HepG2 (cell line): Measurements from ENCODE around the gene IPPK. TPM values are rescaled to one million over a fixed set of nuclear protein-coding genes. Genes with fewer than 3 reads are reported as not detected.

Source experiments
- ATAC-seq: fragments of 200-7000 bp; cut with Tn5 transposase; 3 replicates; pipeline ENCODE4 v1.9.1; 2020; ENCODE audit warnings: mild to moderate bottlenecking, moderate library complexity
- BruUV-seq: library from RNA; stranded (reverse); fragments of 400-500 nt; replicated peaks from 2 replicates; lab custom pipeline; 2021; lab: Mats Ljungman, UMichigan
- CTCF ChIA-PET: fragments of 300-600 bp; formaldehyde crosslinking; extraction: SDS; loops from one replicate; lab custom pipeline; 2021; ENCODE audit warnings: low total read pairs, inconsistent platforms, low intra/inter-chr PET ratio; lab: Yijun Ruan, JAX
- POLR2A ChIA-PET: fragments of 350-600 bp; sonication (Branson Sonifier 250); formaldehyde crosslinking; loops from one replicate; lab custom pipeline; 2020; ENCODE audit warnings: antibody characterized with exemption, inconsistent platforms; lab: Yijun Ruan, JAX
- DNase-seq: peaks from one replicate; pipeline ENCODE4 v3.0.0-alpha.2; 2015; ENCODE audit warnings: low spot score
- FAIRE-seq: peaks from 3 replicates; lab custom pipeline; 2011; peaks lifted over from hg19 to GRCh38; lab: Jason Lieb, UNC
- H2AFZ ChIP-seq: one replicate; pipeline ENCODE4 v1.6.1; 2011; ENCODE audit warnings: low read length, inconsistent platforms
- H3K27ac ChIP-seq: fragments of 300-600 bp; 3 replicates; pipeline ENCODE4 v1.8.0; 2011; ENCODE audit warnings: mixed run types, mild to moderate bottlenecking, mixed read lengths, low read length, inconsistent platforms; ENCODE audit not compliant: insufficient read depth; ENCODE audit errors: extremely low read length
- H3K27me3 ChIP-seq, 2 experiments: fragments of 200-600 bp in 1 of 2; 2 replicates in 1 of 2; 3 replicates in 1 of 2; pipeline versions ENCODE4 v1.6.0 to v1.8.0; 2011; ENCODE audit warnings: low read length in 2 of 2, mild to moderate bottlenecking in 2 of 2, moderate library complexity in 2 of 2, inconsistent platforms in 1 of 2; ENCODE audit not compliant: insufficient read depth in 2 of 2, control insufficient read depth in 1 of 2
- H3K36me3 ChIP-seq, 2 experiments: fragments of 200-600 bp in 1 of 2; replicated peaks in 1 of 2; 2 replicates in 1 of 2; 3 replicates in 1 of 2; pipeline versions ENCODE4 v1.5.1 to v1.8.0; 2011; ENCODE audit warnings: low read length in 2 of 2, inconsistent platforms in 1 of 2; ENCODE audit not compliant: insufficient read depth in 2 of 2, control insufficient read depth in 1 of 2
- H3K4me1 ChIP-seq: 2 replicates; pipeline ENCODE4 v1.5.1; 2012; ENCODE audit warnings: low read length, inconsistent platforms; ENCODE audit not compliant: insufficient read depth
- H3K4me2 ChIP-seq: 2 replicates; pipeline ENCODE4 v1.6.0; 2011; ENCODE audit warnings: low read depth, low read length, inconsistent platforms
- H3K4me3 ChIP-seq, 3 experiments: fragments of 200-600 bp in 1 of 3; sonication (generic), shearing (Covaris generic) in 1 of 3; replicated peaks in 1 of 3; 2 replicates each; pipeline ENCODE4 v1.5.1; 2011 to 2016; ENCODE audit warnings: low read length in 3 of 3, inconsistent platforms in 2 of 3, low read depth in 2 of 3, mild to moderate bottlenecking in 2 of 3, control low read depth in 1 of 3, mixed read lengths in 1 of 3; ENCODE audit not compliant: insufficient read depth in 1 of 3
- H3K79me2 ChIP-seq: one replicate; pipeline ENCODE4 v1.6.1; 2011; ENCODE audit warnings: low read length, inconsistent platforms; ENCODE audit not compliant: insufficient read depth
- H3K9ac ChIP-seq: 2 replicates; pipeline ENCODE4 v1.6.0; 2011; ENCODE audit warnings: mild to moderate bottlenecking, low read depth, low read length, inconsistent platforms; ENCODE audit not compliant: insufficient read depth
- H3K9me3 ChIP-seq: 2 replicates; pipeline ENCODE4 v1.5.1; 2012; ENCODE audit warnings: mild to moderate bottlenecking, low read length
- H4K20me1 ChIP-seq: 2 replicates; pipeline ENCODE4 v1.6.0; 2011; ENCODE audit warnings: inconsistent platforms, mild to moderate bottlenecking, low read length, moderate library complexity; ENCODE audit not compliant: insufficient read depth
- FOXC1 ChIP-seq: sonication (generic); formaldehyde crosslinking; IDR thresholded peaks from 2 replicates; pipeline ENCODE4 v1.8.0; 2022; ENCODE audit warnings: mild to moderate bottlenecking, missing genetic modification reagents, borderline replicate concordance
- MIER2 ChIP-seq: IDR thresholded peaks from 2 replicates; pipeline ENCODE4 v1.6.1; 2016; ENCODE audit warnings: missing biosample characterization, missing genetic modification reagents
- TBL1XR1 ChIP-seq: fragments of 150-350 bp; IDR thresholded peaks from 2 replicates; pipeline ENCODE4 v1.6.1; 2014; ENCODE audit warnings: borderline replicate concordance, low read length; ENCODE audit not compliant: partially characterized antibody
- ZNF225 ChIP-seq: sonication (generic); formaldehyde crosslinking; IDR thresholded peaks from 2 replicates; pipeline ENCODE4 v1.4.0; 2020; ENCODE audit warnings: mild to moderate bottlenecking, missing genetic modification reagents
- ZNF253 ChIP-seq: sonication (generic); formaldehyde crosslinking; IDR thresholded peaks from 2 replicates; pipeline ENCODE4 v1.8.0; 2022; ENCODE audit warnings: mild to moderate bottlenecking, missing genetic modification reagents, borderline replicate concordance
- in situ Hi-C: cut with HindIII; loops from 2 replicates; pipeline ENCODE4 v1.10.0; 2017; ENCODE audit warnings: low pct_unique_long_range_greater_than_20kb; ENCODE audit not compliant: extremely low pct_ligation_motif_present
- intact Hi-C: fragments of 100-400 bp; cut with micrococcal nuclease; formaldehyde crosslinking; loops from one replicate; pipeline ENCODE4 v1.10.0; 2022; ENCODE audit not compliant: unreplicated experiment
- polyA plus RNA-seq, 8 experiments: library from polyadenylated mRNA; depleted of rRNA in 3 of 8; stranded (reverse) in 7 of 8; unstranded in 1 of 8; fragments of >200 nt; fragmentation: Illumina TruSeq in 4 of 8; extraction: Trizol in 4 of 8; gene quantifications; 2 replicates each; pipeline versions ENCODE4 v1.2.1 to v1.2.3, GENCODE V29; 2011 to 2016; ENCODE audit warnings: low read depth in 4 of 8, missing spikeins in 1 of 8, mixed read lengths in 1 of 8; ENCODE audit not compliant: insufficient read depth in 1 of 8
- total RNA-seq, 5 experiments: library from RNA; depleted of rRNA; stranded (reverse); fragments of >200 nt; fragmentation: Illumina TruSeq; extraction: Trizol; gene quantifications; 2 replicates each; pipeline ENCODE4 v1.2.3, GENCODE V29; 2016; ENCODE audit warnings: low read depth in 1 of 5
- TF ChIP-seq, protein P1 (sequence below): sonication (generic); formaldehyde crosslinking; IDR thresholded peaks from 2 replicates; pipeline ENCODE4 v1.5.0; 2020; ENCODE audit warnings: mild to moderate bottlenecking, missing genetic modification reagents
- TF ChIP-seq, protein P2 (sequence below): sonication (generic); formaldehyde crosslinking; IDR thresholded peaks from 2 replicates; pipeline ENCODE4 v1.4.0; 2020; ENCODE audit warnings: missing genetic modification reagents, borderline replicate concordance
- TF ChIP-seq, protein P3 (sequence below): sonication (generic); formaldehyde crosslinking; IDR thresholded peaks from 2 replicates; pipeline ENCODE4 v1.8.0; 2022; ENCODE audit warnings: missing genetic modification reagents, mild to moderate bottlenecking, borderline replicate concordance
- TF ChIP-seq, protein P4 (sequence below): sonication (generic); formaldehyde crosslinking; IDR thresholded peaks from 2 replicates; pipeline ENCODE4 v1.5.0; 2020; ENCODE audit warnings: mild to moderate bottlenecking, missing genetic modification reagents, moderate library complexity
- TF ChIP-seq, protein P5 (sequence below): sonication (generic); formaldehyde crosslinking; conservative IDR thresholded peaks from 2 replicates; pipeline ENCODE4 v1.8.1; 2023; ENCODE audit warnings: missing genetic modification reagents

The IPPK gene
- total and polyA plus RNA-seq, 2 of the 13 experiments (the other 11 are each of a cell fraction or from before 2014, with no cell fraction given): 9.9 to 14.1 TPM

DNA sequence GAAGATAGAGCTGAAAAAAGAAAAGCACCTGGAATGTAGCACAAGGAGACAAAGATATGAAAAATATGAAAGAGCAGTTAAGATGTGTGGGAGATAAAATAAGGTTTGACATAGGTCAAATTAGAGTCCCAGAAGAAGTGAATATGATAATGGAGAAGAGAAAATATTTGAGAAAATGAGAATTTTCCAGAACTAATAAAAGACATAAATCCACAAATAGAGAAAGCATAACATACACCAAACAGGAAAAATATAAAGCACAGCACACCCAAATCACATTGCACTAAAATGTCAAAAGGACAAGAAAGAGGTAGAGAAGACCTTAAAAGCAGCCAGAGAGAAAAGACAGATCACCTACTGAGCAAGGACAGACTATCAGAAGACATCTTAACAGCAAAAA, 43.4 kb downstream of the IPPK start:
- H3K27ac ChIP-seq: no peak overlapping the region
- in situ Hi-C loops: no loop called here
- intact Hi-C loops: no loop called here
- no peaks in the 10 kb centered on the region; a peak in 1 of 5 replicates for H3K27me3 ChIP-seq
- POLR2A ChIA-PET: no interaction called here
- H3K9me3 ChIP-seq: no peaks in the 10 kb centered on the region
- no peak for FAIRE-seq
- no peak for ATAC-seq
- 0 out of 5 replicates have a peak, but pooled peaks cover 0 to 7% of the 10 kb centered on the region in 2 experiments for H3K36me3 ChIP-seq
- TF ChIP-seq, protein P1, sequence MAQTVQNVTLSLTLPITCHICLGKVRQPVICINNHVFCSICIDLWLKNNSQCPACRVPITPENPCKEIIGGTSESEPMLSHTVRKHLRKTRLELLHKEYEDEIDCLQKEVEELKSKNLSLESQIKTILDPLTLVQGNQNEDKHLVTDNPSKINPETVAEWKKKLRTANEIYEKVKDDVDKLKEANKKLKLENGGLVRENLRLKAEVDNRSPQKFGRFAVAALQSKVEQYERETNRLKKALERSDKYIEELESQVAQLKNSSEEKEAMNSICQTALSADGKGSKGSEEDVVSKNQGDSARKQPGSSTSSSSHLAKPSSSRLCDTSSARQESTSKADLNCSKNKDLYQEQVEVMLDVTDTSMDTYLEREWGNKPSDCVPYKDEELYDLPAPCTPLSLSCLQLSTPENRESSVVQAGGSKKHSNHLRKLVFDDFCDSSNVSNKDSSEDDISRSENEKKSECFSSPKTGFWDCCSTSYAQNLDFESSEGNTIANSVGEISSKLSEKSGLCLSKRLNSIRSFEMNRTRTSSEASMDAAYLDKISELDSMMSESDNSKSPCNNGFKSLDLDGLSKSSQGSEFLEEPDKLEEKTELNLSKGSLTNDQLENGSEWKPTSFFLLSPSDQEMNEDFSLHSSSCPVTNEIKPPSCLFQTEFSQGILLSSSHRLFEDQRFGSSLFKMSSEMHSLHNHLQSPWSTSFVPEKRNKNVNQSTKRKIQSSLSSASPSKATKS: no peak
- no peak for TF ChIP-seq ZNF225 (CRISPR knock-in tag)
- TF ChIP-seq, protein P2, sequence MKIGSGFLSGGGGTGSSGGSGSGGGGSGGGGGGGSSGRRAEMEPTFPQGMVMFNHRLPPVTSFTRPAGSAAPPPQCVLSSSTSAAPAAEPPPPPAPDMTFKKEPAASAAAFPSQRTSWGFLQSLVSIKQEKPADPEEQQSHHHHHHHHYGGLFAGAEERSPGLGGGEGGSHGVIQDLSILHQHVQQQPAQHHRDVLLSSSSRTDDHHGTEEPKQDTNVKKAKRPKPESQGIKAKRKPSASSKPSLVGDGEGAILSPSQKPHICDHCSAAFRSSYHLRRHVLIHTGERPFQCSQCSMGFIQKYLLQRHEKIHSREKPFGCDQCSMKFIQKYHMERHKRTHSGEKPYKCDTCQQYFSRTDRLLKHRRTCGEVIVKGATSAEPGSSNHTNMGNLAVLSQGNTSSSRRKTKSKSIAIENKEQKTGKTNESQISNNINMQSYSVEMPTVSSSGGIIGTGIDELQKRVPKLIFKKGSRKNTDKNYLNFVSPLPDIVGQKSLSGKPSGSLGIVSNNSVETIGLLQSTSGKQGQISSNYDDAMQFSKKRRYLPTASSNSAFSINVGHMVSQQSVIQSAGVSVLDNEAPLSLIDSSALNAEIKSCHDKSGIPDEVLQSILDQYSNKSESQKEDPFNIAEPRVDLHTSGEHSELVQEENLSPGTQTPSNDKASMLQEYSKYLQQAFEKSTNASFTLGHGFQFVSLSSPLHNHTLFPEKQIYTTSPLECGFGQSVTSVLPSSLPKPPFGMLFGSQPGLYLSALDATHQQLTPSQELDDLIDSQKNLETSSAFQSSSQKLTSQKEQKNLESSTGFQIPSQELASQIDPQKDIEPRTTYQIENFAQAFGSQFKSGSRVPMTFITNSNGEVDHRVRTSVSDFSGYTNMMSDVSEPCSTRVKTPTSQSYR (CRISPR knock-in tag): no peak
- no peak for TF ChIP-seq MIER2 (CRISPR knock-in tag)
- TF ChIP-seq, protein P3, sequence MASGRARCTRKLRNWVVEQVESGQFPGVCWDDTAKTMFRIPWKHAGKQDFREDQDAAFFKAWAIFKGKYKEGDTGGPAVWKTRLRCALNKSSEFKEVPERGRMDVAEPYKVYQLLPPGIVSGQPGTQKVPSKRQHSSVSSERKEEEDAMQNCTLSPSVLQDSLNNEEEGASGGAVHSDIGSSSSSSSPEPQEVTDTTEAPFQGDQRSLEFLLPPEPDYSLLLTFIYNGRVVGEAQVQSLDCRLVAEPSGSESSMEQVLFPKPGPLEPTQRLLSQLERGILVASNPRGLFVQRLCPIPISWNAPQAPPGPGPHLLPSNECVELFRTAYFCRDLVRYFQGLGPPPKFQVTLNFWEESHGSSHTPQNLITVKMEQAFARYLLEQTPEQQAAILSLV: no peak
- no peak for TF ChIP-seq FOXC1 (CRISPR knock-in tag)
- TF ChIP-seq TBL1XR1: no peak
- no peak for TF ChIP-seq ZNF253 (CRISPR knock-in tag)
- TF ChIP-seq, protein P4, sequence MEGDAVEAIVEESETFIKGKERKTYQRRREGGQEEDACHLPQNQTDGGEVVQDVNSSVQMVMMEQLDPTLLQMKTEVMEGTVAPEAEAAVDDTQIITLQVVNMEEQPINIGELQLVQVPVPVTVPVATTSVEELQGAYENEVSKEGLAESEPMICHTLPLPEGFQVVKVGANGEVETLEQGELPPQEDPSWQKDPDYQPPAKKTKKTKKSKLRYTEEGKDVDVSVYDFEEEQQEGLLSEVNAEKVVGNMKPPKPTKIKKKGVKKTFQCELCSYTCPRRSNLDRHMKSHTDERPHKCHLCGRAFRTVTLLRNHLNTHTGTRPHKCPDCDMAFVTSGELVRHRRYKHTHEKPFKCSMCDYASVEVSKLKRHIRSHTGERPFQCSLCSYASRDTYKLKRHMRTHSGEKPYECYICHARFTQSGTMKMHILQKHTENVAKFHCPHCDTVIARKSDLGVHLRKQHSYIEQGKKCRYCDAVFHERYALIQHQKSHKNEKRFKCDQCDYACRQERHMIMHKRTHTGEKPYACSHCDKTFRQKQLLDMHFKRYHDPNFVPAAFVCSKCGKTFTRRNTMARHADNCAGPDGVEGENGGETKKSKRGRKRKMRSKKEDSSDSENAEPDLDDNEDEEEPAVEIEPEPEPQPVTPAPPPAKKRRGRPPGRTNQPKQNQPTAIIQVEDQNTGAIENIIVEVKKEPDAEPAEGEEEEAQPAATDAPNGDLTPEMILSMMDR (CRISPR knock-in tag): no peak
- TF ChIP-seq, protein P5, sequence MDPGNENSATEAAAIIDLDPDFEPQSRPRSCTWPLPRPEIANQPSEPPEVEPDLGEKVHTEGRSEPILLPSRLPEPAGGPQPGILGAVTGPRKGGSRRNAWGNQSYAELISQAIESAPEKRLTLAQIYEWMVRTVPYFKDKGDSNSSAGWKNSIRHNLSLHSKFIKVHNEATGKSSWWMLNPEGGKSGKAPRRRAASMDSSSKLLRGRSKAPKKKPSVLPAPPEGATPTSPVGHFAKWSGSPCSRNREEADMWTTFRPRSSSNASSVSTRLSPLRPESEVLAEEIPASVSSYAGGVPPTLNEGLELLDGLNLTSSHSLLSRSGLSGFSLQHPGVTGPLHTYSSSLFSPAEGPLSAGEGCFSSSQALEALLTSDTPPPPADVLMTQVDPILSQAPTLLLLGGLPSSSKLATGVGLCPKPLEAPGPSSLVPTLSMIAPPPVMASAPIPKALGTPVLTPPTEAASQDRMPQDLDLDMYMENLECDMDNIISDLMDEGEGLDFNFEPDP: no peak
- DNase-seq: no peak
- H4K20me1 ChIP-seq: no peaks in the 10 kb centered on the region
- H3K79me2 ChIP-seq: no peaks in the 10 kb centered on the region
- H3K4me1 ChIP-seq: peaks cover 18% of the 10 kb centered on the region
- H3K9ac ChIP-seq: no peak overlapping the region
- CTCF ChIA-PET: no interaction called here
- H3K4me3 ChIP-seq: no peak overlapping the region
- no TSS peak for BruUV-seq
- H2AFZ ChIP-seq: no peak overlapping the region
- no peak overlapping the region for H3K4me2 ChIP-seq
